Fibroblast of lung (primary cell): ENCODE measurements around the gene PACSIN1. TPM values are rescaled to one million over a fixed set of nuclear protein-coding genes. Genes with fewer than 3 reads are reported as not detected.

Experiments used
- DNase-seq, 2 donors: peaks; one replicate each; pipeline versions ENCODE4 v3.0.0 to v3.0.0-alpha.2; 2010; ENCODE audit warnings: low read depth in 2 of 2
- H2AFZ ChIP-seq: 2 replicates; pipeline ENCODE4 v1.5.1; 2012; ENCODE audit warnings: low read length, control low read depth, inconsistent platforms
- H3K27ac ChIP-seq: 2 replicates; pipeline ENCODE4 v1.5.1; 2011; ENCODE audit warnings: low read length, control low read depth; ENCODE audit not compliant: insufficient read depth
- H3K27me3 ChIP-seq: 2 replicates; pipeline ENCODE4 v1.5.1; 2011; ENCODE audit warnings: mild to moderate bottlenecking, low read length; ENCODE audit not compliant: control insufficient read depth, insufficient read depth
- H3K36me3 ChIP-seq: 2 replicates; pipeline ENCODE4 v1.5.1; 2011; ENCODE audit warnings: low read length; ENCODE audit not compliant: control insufficient read depth, insufficient read depth
- H3K4me1 ChIP-seq: 2 replicates; pipeline ENCODE4 v1.5.1; 2011; ENCODE audit warnings: low read length; ENCODE audit not compliant: control insufficient read depth, insufficient read depth; ENCODE audit errors: extremely low read depth
- H3K4me2 ChIP-seq: 2 replicates; pipeline ENCODE4 v1.5.1; 2011; ENCODE audit warnings: low read length, control low read depth; ENCODE audit not compliant: insufficient read depth; ENCODE audit errors: extremely low read depth
- H3K4me3 ChIP-seq, 4 experiments: fragments of 200-600 bp in 1 of 4; sonication (generic) in 1 of 4; replicated peaks in 1 of 4; 2 replicates each; pipeline ENCODE4 v1.5.1; 2011 to 2016; ENCODE audit warnings: low read length in 4 of 4, low read depth in 3 of 4, mild to moderate bottlenecking in 3 of 4, control low read depth in 2 of 4, inconsistent platforms in 1 of 4, mixed read lengths in 1 of 4; ENCODE audit not compliant: insufficient read depth in 1 of 4; ENCODE audit errors: control extremely low read depth in 1 of 4
- H3K79me2 ChIP-seq: 2 replicates; pipeline ENCODE4 v1.5.1; 2012; ENCODE audit warnings: mild to moderate bottlenecking, low read length, inconsistent platforms; ENCODE audit not compliant: control insufficient read depth, insufficient read depth
- H3K9ac ChIP-seq: 2 replicates; pipeline ENCODE4 v1.5.1; 2011; ENCODE audit warnings: mild to moderate bottlenecking, low read length, control low read depth; ENCODE audit not compliant: insufficient read depth
- H3K9me3 ChIP-seq: 2 replicates; pipeline ENCODE4 v1.5.1; 2012; ENCODE audit warnings: low read depth, low read length; ENCODE audit not compliant: control insufficient read depth, insufficient read depth
- H4K20me1 ChIP-seq: 2 replicates; pipeline ENCODE4 v1.5.1; 2011; ENCODE audit warnings: low read length; ENCODE audit not compliant: control insufficient read depth, insufficient read depth; ENCODE audit errors: extremely low read depth
- CTCF ChIP-seq, 2 donors: IDR thresholded peaks in 1 of 2; conservative IDR thresholded peaks in 1 of 2; 1 replicate in 1 of 2; 2 replicates in 1 of 2; pipeline ENCODE4 v1.5.1; 2011 to 2012; ENCODE audit warnings: low read length in 2 of 2, control low read depth in 1 of 2, inconsistent platforms in 1 of 2, low read depth in 1 of 2, mild to moderate bottlenecking in 1 of 2
- EZH2 ChIP-seq: IDR thresholded peaks from 2 replicates; pipeline ENCODE4 v1.5.1; 2012; ENCODE audit warnings: low read length, control low read depth, mild to moderate bottlenecking; ENCODE audit errors: missing control alignments
- polyA plus RNA-seq, 2 donors: library from polyadenylated mRNA; depleted of rRNA in 1 of 2; stranded (reverse) in 1 of 2; unstranded in 1 of 2; fragments of >200 nt; gene quantifications; 2 replicates each; pipeline ENCODE4 v1.2.1, GENCODE V29; 2011 to 2012; ENCODE audit warnings: missing spikeins in 1 of 2
- total RNA-seq: library from RNA; depleted of rRNA; stranded (reverse); fragments of >200 nt; gene quantifications from 2 replicates; pipeline ENCODE4 v1.2.1, GENCODE V29; 2014

The PACSIN1 gene
- total and polyA plus RNA-seq, 2 donors (not counting 1 experiment from before 2014, with no cell fraction given): under 0.01 TPM; not detected in 1

GRCh38 chr6:34565722-34566137 lies 99.9 kb downstream of the PACSIN1 start:
- H3K4me3 ChIP-seq: no peak overlapping the region
- H3K27ac ChIP-seq: no peak overlapping the region
- no peaks in the 10 kb centered on the region for H3K36me3 ChIP-seq
- TF ChIP-seq EZH2 (no peak), CTCF (conservative IDR thresholded peaks at IDR 0.05 in 1 of 2, IDR thresholded peaks at IDR 0.05 in 1 of 2; ENCODE audit: low read depth in 1 of 2, low read length in 2 of 2) (no peak)
- no peak overlapping the region for H3K4me2 ChIP-seq
- DNase-seq: no peak
- H3K79me2 ChIP-seq: no peaks in the 10 kb centered on the region
- H3K9me3 ChIP-seq: no peaks in the 10 kb centered on the region
- no peak overlapping the region for H2AFZ ChIP-seq
- no peaks in the 10 kb centered on the region for H4K20me1 ChIP-seq
- peaks cover 3% of the 10 kb centered on the region for H3K4me1 ChIP-seq
- no peak overlapping the region for H3K9ac ChIP-seq
- H3K27me3 ChIP-seq: peaks cover 7% of the 10 kb centered on the region

- Histone ChIP-seq H3K36me3 (no peaks in the 10 kb centered on the region), H3K4me3 (no peak overlapping the region), H3K4me1 (no peaks in the 10 kb centered on the region), H3K27me3 (peaks cover 7% of the 10 kb centered on the region), H3K9ac (no peak overlapping the region), H3K79me2 (no peaks in the 10 kb centered on the region), H2AFZ (no peak overlapping the region), H3K9me3 (no peaks in the 10 kb centered on the region), H3K27ac (no peak overlapping the region), H4K20me1 (no peaks in the 10 kb centered on the region), H3K4me2 (no peak overlapping the region)
- TF ChIP-seq EZH2: no peak
- TF ChIP-seq CTCF (conservative IDR thresholded peaks at IDR 0.05 in 1 of 2, IDR thresholded peaks at IDR 0.05 in 1 of 2; ENCODE audit: low read depth in 1 of 2, low read length in 2 of 2): no peak
- no peak for DNase-seq
Observed at GRCh38 chr6:34566830-34567546, 101.1 kb downstream of the PACSIN1 start.

- TF ChIP-seq EZH2 (no peak), CTCF (conservative IDR thresholded peaks at IDR 0.05 in 1 of 2, IDR thresholded peaks at IDR 0.05 in 1 of 2; ENCODE audit: low read depth in 1 of 2, low read length in 2 of 2) (no peak)
- no peak for DNase-seq
- no peak overlapping the region for H3K27ac ChIP-seq
Observed at GRCh38 chr6:34568341-34569201, 102.7 kb downstream of the PACSIN1 start.

More at GRCh38 chr6:34568341-34569201, 102.7 kb downstream of the PACSIN1 start:
- H3K4me1 ChIP-seq: no peaks in the 10 kb centered on the region
- no peaks in the 10 kb centered on the region for H3K9me3 ChIP-seq
- H4K20me1 ChIP-seq: no peaks in the 10 kb centered on the region
- no peak overlapping the region for H2AFZ ChIP-seq
- no peaks in the 10 kb centered on the region for H3K79me2 ChIP-seq
- no peak overlapping the region for H3K9ac ChIP-seq
- peaks cover 7% of the 10 kb centered on the region for H3K27me3 ChIP-seq
- H3K36me3 ChIP-seq: no peaks in the 10 kb centered on the region
- H3K4me2 ChIP-seq: no peak overlapping the region
- H3K4me3 ChIP-seq: no peak overlapping the region
